CD14-positive monocyte (primary cell): Measurements from ENCODE around the gene TAP1. TPM values are rescaled to one million over a fixed set of nuclear protein-coding genes. Genes with fewer than 3 reads are reported as not detected.

Experiments used
- DNase-seq, 3 donors: peaks; one replicate each; pipeline ENCODE4 v3.0.0-alpha.2; 2011 to 2022
- H2AFZ ChIP-seq: 2 replicates; pipeline ENCODE4 v1.6.0; 2012; ENCODE audit warnings: mild to moderate bottlenecking, low read depth, low read length, inconsistent platforms; ENCODE audit not compliant: insufficient read depth, poor library complexity, severe bottlenecking
- H3K27ac ChIP-seq, 2 donors: 1 replicate in 1 of 2; 2 replicates in 1 of 2; pipeline ENCODE4 v1.5.1; 2012 to 2013; ENCODE audit warnings: low read length in 2 of 2, control low read depth in 1 of 2, inconsistent platforms in 1 of 2, low read depth in 1 of 2, mild to moderate bottlenecking in 1 of 2
- H3K27me3 ChIP-seq, 2 donors: one replicate each; pipeline versions ENCODE4 v1.6.0 to v1.6.1; 2011 to 2013; ENCODE audit warnings: low read length in 2 of 2; ENCODE audit not compliant: control insufficient read depth in 2 of 2, insufficient read depth in 2 of 2
- H3K36me3 ChIP-seq, 2 donors: replicated peaks in 1 of 2; 1 replicate in 1 of 2; 2 replicates in 1 of 2; pipeline versions ENCODE4 v1.5.1 to v1.6.1; 2012 to 2013; ENCODE audit warnings: low read length in 2 of 2, control low read depth in 1 of 2, inconsistent platforms in 1 of 2, mild to moderate bottlenecking in 1 of 2; ENCODE audit not compliant: insufficient read depth in 2 of 2, control insufficient read depth in 1 of 2
- H3K4me1 ChIP-seq, 2 donors: 1 replicate in 1 of 2; 2 replicates in 1 of 2; pipeline versions ENCODE4 v1.5.1 to v1.6.1; 2012 to 2013; ENCODE audit warnings: low read length in 2 of 2, control low read depth in 1 of 2, inconsistent platforms in 1 of 2, mild to moderate bottlenecking in 1 of 2, moderate library complexity in 1 of 2; ENCODE audit not compliant: insufficient read depth in 2 of 2, control insufficient read depth in 1 of 2
- H3K4me2 ChIP-seq: replicated peaks from 2 replicates; pipeline ENCODE3; 2012; ENCODE audit warnings: low read length, moderate library complexity, mild to moderate bottlenecking; ENCODE audit not compliant: poor library complexity, severe bottlenecking; ENCODE audit errors: extremely low read depth
- H3K4me3 ChIP-seq, 3 experiments: fragments of 200-600 bp in 1 of 3; sonication (generic) in 1 of 3; replicated peaks in 1 of 3; 1 replicate in 2 of 3; 2 replicates in 1 of 3; pipeline ENCODE4 v1.5.1; 2011 to 2013; ENCODE audit warnings: low read length in 3 of 3, mild to moderate bottlenecking in 3 of 3, control low read depth in 2 of 3, low read depth in 2 of 3, inconsistent platforms in 1 of 3, moderate library complexity in 1 of 3
- H3K79me2 ChIP-seq: 2 replicates; pipeline ENCODE4 v1.6.0; 2012; ENCODE audit warnings: mild to moderate bottlenecking, control low read depth, inconsistent platforms, low read length, moderate library complexity; ENCODE audit not compliant: insufficient read depth
- H3K9ac ChIP-seq: 2 replicates; pipeline ENCODE4 v1.6.0; 2017; ENCODE audit warnings: low read length, mild to moderate bottlenecking; ENCODE audit not compliant: insufficient read depth, poor library complexity, severe bottlenecking
- H3K9me3 ChIP-seq, 2 donors: replicated peaks in 1 of 2; 1 replicate in 1 of 2; 2 replicates in 1 of 2; pipeline versions ENCODE4 v1.5.1 to v1.6.1; 2012 to 2013; ENCODE audit warnings: low read length in 2 of 2, control low read depth in 1 of 2; ENCODE audit not compliant: control insufficient read depth in 1 of 2, insufficient read depth in 1 of 2
- H4K20me1 ChIP-seq: 2 replicates; pipeline ENCODE4 v1.6.0; 2012; ENCODE audit warnings: mild to moderate bottlenecking, low read length, control low read depth, moderate library complexity; ENCODE audit not compliant: insufficient read depth
- H3K27ac Mint-ChIP-seq, 7 donors: one replicate each; pipeline ENCODE4 v1.8.0; 2020; ENCODE audit warnings: mild to moderate bottlenecking in 7 of 7, mixed read lengths in 7 of 7, moderate library complexity in 6 of 7, inconsistent platforms in 2 of 7
- H3K27me3 Mint-ChIP-seq, 3 donors: one replicate each; pipeline ENCODE4 v1.8.0; 2021 to 2022; ENCODE audit warnings: low read depth in 3 of 3, mild to moderate bottlenecking in 3 of 3, mixed read lengths in 3 of 3, moderate library complexity in 3 of 3, inconsistent platforms in 1 of 3
- H3K36me3 Mint-ChIP-seq, 2 donors: one replicate each; pipeline ENCODE4 v1.8.0; 2020; ENCODE audit warnings: mixed read lengths in 2 of 2, inconsistent platforms in 1 of 2, mild to moderate bottlenecking in 1 of 2
- H3K4me1 Mint-ChIP-seq: one replicate; pipeline ENCODE4 v1.8.0; 2020; ENCODE audit warnings: mild to moderate bottlenecking, mixed read lengths
- H3K4me3 Mint-ChIP-seq, 2 donors: one replicate each; pipeline ENCODE4 v1.8.0; 2020; ENCODE audit warnings: mild to moderate bottlenecking in 2 of 2, mixed read lengths in 2 of 2, moderate library complexity in 1 of 2
- H3K9me3 Mint-ChIP-seq, 7 donors: one replicate each; pipeline ENCODE4 v1.8.0; 2020 to 2022; ENCODE audit warnings: mixed read lengths in 7 of 7, mild to moderate bottlenecking in 6 of 7, moderate library complexity in 6 of 7, inconsistent platforms in 2 of 7
- WGBS: methylation state at CpG from one replicate; pipeline ENCODE4 v1.1.5; 2013; ENCODE audit warnings: missing lambda C conversion rate; ENCODE audit not compliant: insufficient coverage; 5-methylcytosine and 5-hydroxymethylcytosine counted together
- intact Hi-C, 2 donors: fragments of 100-400 bp; cut with micrococcal nuclease; formaldehyde crosslinking; loops; one replicate each; pipeline versions ENCODE4 v1.15.0 to v1.15.1; 2023
- polyA plus RNA-seq, 3 donors: library from polyadenylated mRNA; depleted of rRNA in 1 of 3; unstranded in 2 of 3; stranded (reverse) in 1 of 3; fragments of 300-500 nt in 2 of 3; fragments of >200 nt in 1 of 3; fragmentation: Illumina TruSeq in 2 of 3; gene quantifications; 1 replicate in 2 of 3; 2 replicates in 1 of 3; pipeline ENCODE4 v1.2.3, GENCODE V29; 2012 to 2021
- TF ChIP-seq, protein P1 (sequence below): fragments of 200-600 bp; IDR thresholded peaks from one replicate; pipeline ENCODE4 v1.8.0; 2022; ENCODE audit warnings: antibody characterized with exemption, mild to moderate bottlenecking

Gene TAP1
- polyA plus RNA-seq, 3 donors = 119 to 221 (median 204) TPM

DNA sequence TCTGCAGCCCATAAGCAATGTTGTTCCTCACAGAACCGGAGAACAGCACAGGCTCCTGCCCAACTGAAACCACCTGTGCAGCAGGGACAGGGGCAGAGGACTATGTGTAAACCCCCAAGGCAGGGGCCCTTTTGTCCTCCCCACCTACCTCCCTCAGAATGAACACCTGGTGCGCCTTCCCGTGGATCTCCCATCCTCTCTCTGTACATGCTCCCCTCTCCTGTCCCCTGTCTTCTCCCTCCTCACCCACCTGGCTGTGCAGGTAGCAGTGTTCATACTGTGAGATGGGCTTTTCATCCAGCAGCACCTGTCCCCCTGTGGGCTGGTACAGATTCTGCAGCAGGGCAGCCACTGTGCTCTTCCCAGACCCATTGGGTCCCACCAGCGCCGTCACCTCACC, 23.5 kb downstream of the TAP1 start:
- no peak overlapping the region for H3K9ac ChIP-seq
- 100% methylated on average over 3 of the region's 5 CpGs for WGBS

DNA sequence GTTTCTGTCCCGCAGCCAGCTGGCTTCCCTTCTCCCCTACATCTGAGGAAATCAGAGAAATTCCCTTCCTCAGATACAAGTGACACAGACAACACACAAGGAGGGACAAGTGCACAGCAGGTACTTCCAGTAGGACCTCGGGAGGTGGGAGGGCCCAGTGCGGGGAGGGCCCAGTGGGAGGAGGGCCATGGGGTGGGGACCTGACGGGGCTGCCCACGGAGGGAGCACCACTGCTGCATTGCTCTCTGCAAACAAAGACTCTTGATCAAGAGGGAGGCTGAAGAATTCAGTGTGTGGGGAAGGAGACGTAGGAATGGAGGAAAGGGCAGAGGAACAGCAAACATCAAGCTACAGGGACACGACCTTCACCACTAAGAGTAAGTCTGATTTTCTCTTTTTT, 24.0 kb downstream of the TAP1 start:
- Histone ChIP-seq H3K36me3 (peaks cover 69 to 85% of the 10 kb centered on the region in 2 donors), H3K9ac (no peak overlapping the region), H4K20me1 (peaks cover 12% of the 10 kb centered on the region), H3K27me3 (no peaks in the 10 kb centered on the region), H3K27ac (no peak overlapping the region), H2AFZ (no peak overlapping the region), H3K4me1 (no peaks in the 10 kb centered on the region), H3K4me3 (no peak overlapping the region), H3K9me3 (no peaks in the 10 kb centered on the region), H3K79me2 (no peaks in the 10 kb centered on the region), H3K4me2 (no peak overlapping the region)
- Mint-ChIP-seq H3K4me1 (peaks cover 5% of the 10 kb centered on the region), H3K36me3 (peaks cover 78 to 79% of the 10 kb centered on the region in 2 donors), H3K27ac (peak overlapping the region in 2 of 7 donors; percentile 21 to 39), H3K27me3 (no peaks in the 10 kb centered on the region), H3K9me3 (no peaks in the 10 kb centered on the region), H3K4me3 (no peak overlapping the region)
- WGBS = 84% methylated on average over 7 of the region's 7 CpGs
- no peak for DNase-seq
- intact Hi-C loops = no loop called here
- TF ChIP-seq, protein P1, sequence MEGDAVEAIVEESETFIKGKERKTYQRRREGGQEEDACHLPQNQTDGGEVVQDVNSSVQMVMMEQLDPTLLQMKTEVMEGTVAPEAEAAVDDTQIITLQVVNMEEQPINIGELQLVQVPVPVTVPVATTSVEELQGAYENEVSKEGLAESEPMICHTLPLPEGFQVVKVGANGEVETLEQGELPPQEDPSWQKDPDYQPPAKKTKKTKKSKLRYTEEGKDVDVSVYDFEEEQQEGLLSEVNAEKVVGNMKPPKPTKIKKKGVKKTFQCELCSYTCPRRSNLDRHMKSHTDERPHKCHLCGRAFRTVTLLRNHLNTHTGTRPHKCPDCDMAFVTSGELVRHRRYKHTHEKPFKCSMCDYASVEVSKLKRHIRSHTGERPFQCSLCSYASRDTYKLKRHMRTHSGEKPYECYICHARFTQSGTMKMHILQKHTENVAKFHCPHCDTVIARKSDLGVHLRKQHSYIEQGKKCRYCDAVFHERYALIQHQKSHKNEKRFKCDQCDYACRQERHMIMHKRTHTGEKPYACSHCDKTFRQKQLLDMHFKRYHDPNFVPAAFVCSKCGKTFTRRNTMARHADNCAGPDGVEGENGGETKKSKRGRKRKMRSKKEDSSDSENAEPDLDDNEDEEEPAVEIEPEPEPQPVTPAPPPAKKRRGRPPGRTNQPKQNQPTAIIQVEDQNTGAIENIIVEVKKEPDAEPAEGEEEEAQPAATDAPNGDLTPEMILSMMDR = no peak

More for the DNA sequence above, 23.5 kb downstream of the TAP1 start:
- Histone ChIP-seq H3K27ac (no peak overlapping the region), H3K4me1 (no peaks in the 10 kb centered on the region), H3K4me3 (no peak overlapping the region), H3K27me3 (no peaks in the 10 kb centered on the region), H2AFZ (no peak overlapping the region), H3K9me3 (no peaks in the 10 kb centered on the region), H3K36me3 (peaks cover 74 to 91% of the 10 kb centered on the region in 2 donors), H4K20me1 (peaks cover 13% of the 10 kb centered on the region), H3K79me2 (no peaks in the 10 kb centered on the region), H3K4me2 (no peak overlapping the region)
- Mint-ChIP-seq H3K27me3 (no peaks in the 10 kb centered on the region), H3K4me1 (peaks cover 6% of the 10 kb centered on the region), H3K27ac (peak overlapping the region in 1 of 7 donors; percentile 3), H3K4me3 (no peak overlapping the region), H3K36me3 (peaks cover 83 to 84% of the 10 kb centered on the region in 2 donors), H3K9me3 (no peaks in the 10 kb centered on the region)
- intact Hi-C loops = no loop called here
- TF ChIP-seq, protein P1 = no peak
- DNase-seq = no peak
